Nephron progenitor cell (in vitro differentiated cells): ENCODE data around the gene GAK.
"Not testable (repeated sequence)": the region's sequence is repeated elsewhere in the genome, so short reads cannot be mapped to it uniquely, and the experiment has no call there.

Source experiments
- DNase-seq: peaks from one replicate; pipeline ENCODE4 v3.0.0; 2021
- H3K27ac Mint-ChIP-seq: 2 replicates; pipeline ENCODE4 v1.8.0; 2021; ENCODE audit warnings: mild to moderate bottlenecking, moderate library complexity, mixed read lengths
- H3K27me3 Mint-ChIP-seq: 2 replicates; pipeline ENCODE4 v1.8.0; 2021; ENCODE audit warnings: mild to moderate bottlenecking, low read depth, mixed read lengths; ENCODE audit not compliant: poor library complexity
- H3K36me3 Mint-ChIP-seq: 2 replicates; pipeline ENCODE4 v1.8.0; 2021; ENCODE audit warnings: low read depth, mixed read lengths
- H3K4me1 Mint-ChIP-seq: 2 replicates; pipeline ENCODE4 v1.8.0; 2021; ENCODE audit warnings: mixed read lengths
- H3K4me3 Mint-ChIP-seq: 2 replicates; pipeline ENCODE4 v1.8.0; 2021; ENCODE audit warnings: mild to moderate bottlenecking, moderate library complexity, mixed read lengths
- H3K9me3 Mint-ChIP-seq: 2 replicates; pipeline ENCODE4 v1.8.0; 2021; ENCODE audit warnings: mild to moderate bottlenecking, moderate library complexity, mixed read lengths
- TF ChIP-seq, protein P1 (sequence below): fragments of 200-600 bp; sonication (generic); IDR thresholded peaks from 2 replicates; pipeline ENCODE4 v1.5.0; 2021; ENCODE audit warnings: antibody characterized with exemption

GAK gene

DNA sequence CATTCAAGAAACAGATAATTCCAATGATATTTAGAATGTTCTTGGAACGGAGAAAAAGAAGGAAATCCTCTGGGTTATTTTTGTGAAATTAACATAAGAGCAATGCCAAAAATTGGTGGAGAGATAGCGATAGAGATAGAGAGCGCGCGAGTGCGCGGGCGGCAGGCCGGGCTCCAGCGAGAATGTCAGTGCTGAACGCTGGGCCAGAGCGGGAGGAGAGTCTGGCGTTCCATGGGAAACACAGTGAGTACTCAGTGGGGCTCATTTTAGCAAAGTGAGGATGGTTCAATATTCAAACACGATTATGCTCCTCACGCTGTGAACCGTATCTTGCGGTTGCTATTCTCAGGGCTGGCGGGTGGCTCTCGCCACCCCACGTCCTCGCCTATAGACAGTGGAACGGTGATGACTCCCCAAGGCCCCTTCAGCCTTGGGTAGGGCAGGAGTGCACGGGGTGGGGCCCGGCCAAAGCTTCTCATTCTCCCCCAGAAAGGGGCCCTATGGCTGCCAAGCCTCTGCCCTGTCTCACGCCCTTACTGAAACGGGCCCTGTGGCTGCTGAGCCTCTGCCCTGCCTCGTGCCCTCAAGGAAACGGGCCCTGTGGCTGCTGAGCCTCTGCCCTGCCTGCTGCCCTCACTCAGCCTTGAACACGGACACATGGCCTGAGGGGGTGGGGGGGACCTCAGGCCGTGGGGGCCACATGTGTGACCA, 123.1 kb downstream of the GAK start:
- peaks cover 47% of the 10 kb centered on the region for H3K27me3 Mint-ChIP-seq
- no peaks in the 10 kb centered on the region for H3K4me1 Mint-ChIP-seq
- no peak overlapping the region for H3K4me3 Mint-ChIP-seq
- TF ChIP-seq, protein P1, sequence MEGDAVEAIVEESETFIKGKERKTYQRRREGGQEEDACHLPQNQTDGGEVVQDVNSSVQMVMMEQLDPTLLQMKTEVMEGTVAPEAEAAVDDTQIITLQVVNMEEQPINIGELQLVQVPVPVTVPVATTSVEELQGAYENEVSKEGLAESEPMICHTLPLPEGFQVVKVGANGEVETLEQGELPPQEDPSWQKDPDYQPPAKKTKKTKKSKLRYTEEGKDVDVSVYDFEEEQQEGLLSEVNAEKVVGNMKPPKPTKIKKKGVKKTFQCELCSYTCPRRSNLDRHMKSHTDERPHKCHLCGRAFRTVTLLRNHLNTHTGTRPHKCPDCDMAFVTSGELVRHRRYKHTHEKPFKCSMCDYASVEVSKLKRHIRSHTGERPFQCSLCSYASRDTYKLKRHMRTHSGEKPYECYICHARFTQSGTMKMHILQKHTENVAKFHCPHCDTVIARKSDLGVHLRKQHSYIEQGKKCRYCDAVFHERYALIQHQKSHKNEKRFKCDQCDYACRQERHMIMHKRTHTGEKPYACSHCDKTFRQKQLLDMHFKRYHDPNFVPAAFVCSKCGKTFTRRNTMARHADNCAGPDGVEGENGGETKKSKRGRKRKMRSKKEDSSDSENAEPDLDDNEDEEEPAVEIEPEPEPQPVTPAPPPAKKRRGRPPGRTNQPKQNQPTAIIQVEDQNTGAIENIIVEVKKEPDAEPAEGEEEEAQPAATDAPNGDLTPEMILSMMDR: no peak
- no peak for DNase-seq
- no peaks in the 10 kb centered on the region for H3K36me3 Mint-ChIP-seq
- H3K27ac Mint-ChIP-seq: no peak overlapping the region
- H3K9me3 Mint-ChIP-seq: peaks cover 22% of the 10 kb centered on the region

GRCh38 chr4:807792-808191, 124.3 kb downstream of the GAK start:
- no peaks in the 10 kb centered on the region for H3K4me1 Mint-ChIP-seq
- H3K27me3 Mint-ChIP-seq: peaks cover 41% of the 10 kb centered on the region
- H3K27ac Mint-ChIP-seq: no peak overlapping the region
- peaks cover 26% of the 10 kb centered on the region for H3K9me3 Mint-ChIP-seq
- no peak overlapping the region for H3K4me3 Mint-ChIP-seq
- DNase-seq: no peak
- TF ChIP-seq, protein P1: no peak
- H3K36me3 Mint-ChIP-seq: no peaks in the 10 kb centered on the region

- H3K4me1 Mint-ChIP-seq, H3K36me3 Mint-ChIP-seq, H3K27ac Mint-ChIP-seq, DNase-seq, H3K4me3 Mint-ChIP-seq: not testable (repeated sequence)
- H3K9me3 Mint-ChIP-seq: peaks cover 31% of the 10 kb centered on the region
- H3K27me3 Mint-ChIP-seq: peaks cover 40% of the 10 kb centered on the region
Measured at GRCh38 chr4:806979-807378, 125.1 kb downstream of the GAK start.

- Mint-ChIP-seq H3K36me3 (no peaks in the 10 kb centered on the region), H3K4me3 (no peak overlapping the region), H3K4me1 (no peaks in the 10 kb centered on the region), H3K27me3 (peaks cover 36% of the 10 kb centered on the region), H3K9me3 (peaks cover 32% of the 10 kb centered on the region), H3K27ac (no peak overlapping the region)
- DNase-seq: no peak
- TF ChIP-seq, protein P1: no peak
Measured at GRCh38 chr4:804804-805203, 127.3 kb downstream of the GAK start.

DNA sequence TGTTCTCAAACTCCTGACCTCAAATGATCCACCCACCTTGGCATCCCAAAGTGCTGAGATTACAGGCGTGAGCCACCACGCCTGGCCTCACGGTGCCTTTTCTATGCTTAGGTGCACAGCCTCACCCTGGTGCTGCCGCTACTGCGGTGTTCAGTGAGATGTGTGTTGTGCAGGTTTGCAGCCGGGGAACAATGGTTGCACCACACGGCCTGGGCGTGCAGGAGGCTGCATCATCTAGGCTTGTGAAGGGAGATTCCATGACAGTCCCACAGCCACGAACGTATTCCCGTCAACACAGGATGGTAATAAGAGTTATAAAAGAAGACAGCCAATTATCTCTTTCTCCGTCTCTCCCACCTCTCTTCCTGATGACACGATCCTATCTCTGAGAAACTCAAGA, 128.2 kb downstream of the GAK start:
- Mint-ChIP-seq H3K36me3 (no peaks in the 10 kb centered on the region), H3K27ac (no peak overlapping the region), H3K27me3 (peaks cover 42% of the 10 kb centered on the region), H3K4me1 (no peaks in the 10 kb centered on the region), H3K4me3 (no peak overlapping the region), H3K9me3 (peaks cover 32% of the 10 kb centered on the region)
- DNase-seq: no peak
- TF ChIP-seq, protein P1: no peak

DNA sequence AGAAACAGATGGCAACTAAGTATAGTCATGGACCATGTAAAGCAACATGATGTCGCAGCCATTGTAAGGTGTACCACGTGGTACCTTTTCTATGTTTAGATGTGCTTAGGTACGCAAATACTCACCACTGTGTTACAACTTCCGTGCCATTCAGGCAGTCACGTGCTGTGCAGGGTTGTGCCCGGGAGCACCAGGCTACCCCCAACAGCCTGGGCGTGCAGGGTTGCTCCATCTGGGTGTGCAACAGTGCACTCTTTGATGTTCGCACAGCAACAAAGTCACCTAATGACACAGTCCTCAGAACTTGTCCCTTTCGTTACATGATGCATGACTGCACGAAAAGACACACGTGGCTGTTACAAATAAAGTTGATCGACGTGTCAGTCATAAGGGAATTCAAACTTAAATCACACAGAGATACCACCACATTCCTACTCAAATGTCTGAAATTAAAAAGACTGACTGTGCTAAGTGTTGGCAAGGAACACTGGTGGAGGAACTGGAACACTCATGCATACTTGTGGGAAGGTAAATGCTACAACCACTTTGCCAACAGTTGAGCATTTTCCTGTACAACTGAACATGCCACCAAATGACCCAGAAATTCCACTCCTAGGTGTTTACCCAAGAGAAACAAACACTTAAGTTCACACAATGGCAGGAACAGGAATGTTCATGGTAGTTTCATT, 130.5 kb downstream of the GAK start:
- peaks cover 32% of the 10 kb centered on the region for H3K9me3 Mint-ChIP-seq
- peaks cover 59% of the 10 kb centered on the region for H3K27me3 Mint-ChIP-seq
- DNase-seq: no peak
- H3K4me1 Mint-ChIP-seq: no peaks in the 10 kb centered on the region
- no peak overlapping the region for H3K27ac Mint-ChIP-seq
- TF ChIP-seq, protein P1: no peak
- H3K36me3 Mint-ChIP-seq: no peaks in the 10 kb centered on the region
- no peak overlapping the region for H3K4me3 Mint-ChIP-seq
